Body of pancreas (tissue), 2 donors: ENCODE results near the gene RAP1GDS1. TPM values are rescaled to one million over a fixed set of nuclear protein-coding genes. Genes with fewer than 3 reads are reported as not detected.

Source experiments
- total RNA-seq, 2 donors: library from RNA; depleted of rRNA; stranded (reverse); fragments of >200 nt; gene quantifications; one replicate each; pipeline ENCODE4 v1.1.0, GENCODE V29; 2016

Gene RAP1GDS1
- total RNA-seq, 2 donors from 2014 or later = 13.2 to 41.2 TPM

Other genes starting within 250 kb of the RAP1GDS1 start
- 1 to 10 TPM in 1 of 2 donors, under 1 TPM in 1; 0.66 to 1.6 TPM for gene STPG2, start 117.9 kb upstream of the RAP1GDS1 start, total RNA-seq